ENCODE data around the gene EIF5A2.

GRCh38 chr3:170956647-170957046 lies 48.2 kb upstream of the EIF5A2 start:
- TF ChIP-seq CTCF (IDR thresholded peaks at IDR 0.05; ENCODE audit: low read depth, low read length) (no peak), EZH2phosphoT487 (IDR thresholded peaks at IDR 0.05; ENCODE audit: low read depth) (no peak)

Measured in OCI-LY3 (cell line).